ENCODE results near the gene DPF3. TPM values are rescaled to one million over a fixed set of nuclear protein-coding genes. Genes with fewer than 3 reads are reported as not detected.

Gene DPF3
- total RNA-seq, 1 donor from 2014 or later = 2.7 TPM

DNA sequence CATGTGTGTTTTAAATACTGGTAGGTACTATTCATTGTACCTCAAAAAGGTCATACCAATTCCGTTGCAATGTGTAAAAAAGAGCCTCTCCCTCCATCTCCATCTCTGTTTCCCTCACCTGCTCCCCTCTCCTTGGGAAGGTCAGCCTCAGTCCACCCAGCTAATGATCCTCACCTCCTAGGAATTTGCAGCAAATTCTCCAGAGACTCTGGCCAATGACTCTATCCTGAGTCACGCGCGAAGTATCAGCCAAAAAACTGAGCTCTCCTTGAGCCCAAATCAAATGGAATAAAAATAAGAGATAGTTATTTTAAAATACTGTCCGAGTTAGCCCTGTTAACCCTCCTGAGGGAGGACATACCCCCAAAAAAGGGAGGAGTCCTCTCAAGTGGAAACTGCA is 148.4 kb downstream of the DPF3 start:
- intact Hi-C loops (cut with micrococcal nuclease) = no loop called here

DNA sequence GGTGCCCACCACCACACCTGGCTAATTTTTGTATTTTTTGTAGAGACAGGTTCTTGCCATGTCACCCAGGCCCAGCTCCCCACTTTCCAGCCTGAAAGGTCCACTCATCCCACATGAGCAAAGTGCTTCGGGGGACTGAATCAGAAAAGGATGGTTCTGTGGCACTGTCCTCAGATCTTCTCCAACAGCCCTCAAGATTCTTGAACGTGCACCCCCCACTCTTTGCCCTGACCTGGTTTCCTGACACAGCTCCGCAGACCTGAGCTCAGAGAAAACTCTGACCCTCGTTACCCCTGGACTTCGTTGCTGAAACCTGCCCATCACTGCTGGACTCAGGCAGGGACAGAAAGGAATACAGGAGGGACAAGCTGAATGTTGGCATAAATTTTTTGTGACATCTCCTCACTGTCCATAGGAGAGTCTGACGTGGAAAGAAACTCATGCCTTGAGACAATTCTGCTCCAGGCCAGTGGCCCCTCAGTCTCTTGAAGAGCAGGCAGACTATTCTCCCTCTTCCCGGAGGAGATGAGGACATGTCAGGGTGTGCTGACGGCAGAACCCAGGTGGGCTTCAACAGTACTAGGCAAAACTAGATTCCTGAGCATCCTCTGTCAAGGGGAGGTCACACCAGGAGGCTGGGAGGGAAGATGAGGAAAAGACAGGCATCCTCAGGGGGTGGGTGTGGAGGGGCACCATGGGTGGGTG is 149.3 kb downstream of the DPF3 start:
- intact Hi-C loops (cut with micrococcal nuclease) = no loop called here

GRCh38 chr14:72743626-72744025 is 150.3 kb downstream of the DPF3 start:
- intact Hi-C loops (cut with micrococcal nuclease) = no loop called here

GRCh38 chr14:72742838-72743195 is 151.1 kb downstream of the DPF3 start:
- intact Hi-C loops (cut with micrococcal nuclease) = no loop called here

DNA sequence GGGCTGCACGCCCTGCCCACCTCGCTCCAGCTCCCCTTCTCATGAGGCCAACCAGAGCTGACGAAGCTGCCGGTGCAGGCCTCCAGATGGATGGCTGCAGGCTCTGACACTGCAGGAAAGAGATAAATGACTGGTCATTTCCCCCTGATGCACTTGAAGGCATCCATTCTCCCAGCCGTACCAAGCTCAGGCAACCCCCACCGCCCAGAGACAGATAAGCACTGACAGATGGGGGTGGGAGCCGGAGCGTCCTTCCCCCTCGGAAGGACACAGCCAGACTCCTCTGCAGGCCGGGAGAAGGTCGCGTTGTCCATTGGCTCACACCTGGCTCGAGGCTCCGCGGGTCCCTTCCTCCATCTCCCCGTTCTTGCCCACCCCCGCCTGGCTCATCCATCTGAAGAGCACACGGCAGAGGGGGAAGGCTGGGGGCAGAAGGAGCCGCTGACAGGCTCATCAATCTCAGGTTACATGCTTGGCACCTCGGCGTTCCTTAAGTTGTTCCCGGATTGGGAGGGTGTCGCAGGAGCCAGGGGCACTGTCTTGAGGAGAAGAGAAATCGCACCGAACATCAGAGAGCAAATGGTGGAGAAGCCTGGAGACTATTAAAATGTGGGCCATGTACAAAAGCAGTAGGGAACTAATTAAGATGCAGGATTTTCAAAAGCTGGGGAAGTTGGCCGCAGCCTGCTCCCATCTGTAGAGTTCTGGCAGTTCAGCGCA is 151.6 kb downstream of the DPF3 start:
- intact Hi-C loops (cut with micrococcal nuclease) = no loop called here

DNA sequence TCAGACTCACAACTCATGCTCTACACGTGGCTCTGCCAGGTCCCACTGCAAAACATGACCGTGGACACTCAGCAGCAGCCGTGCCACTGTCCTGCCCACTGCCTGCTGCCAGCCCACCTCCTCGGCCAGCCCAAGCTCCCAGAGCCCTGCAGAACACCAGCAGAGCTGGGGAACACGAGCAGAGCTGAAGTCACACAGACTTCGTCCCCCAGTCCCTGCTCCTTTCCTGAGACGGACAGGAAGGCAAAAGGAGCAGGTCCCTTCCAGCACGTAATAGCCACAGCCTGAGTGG is 152.1 kb downstream of the DPF3 start:
- intact Hi-C loops (cut with micrococcal nuclease) = no loop called here

DNA sequence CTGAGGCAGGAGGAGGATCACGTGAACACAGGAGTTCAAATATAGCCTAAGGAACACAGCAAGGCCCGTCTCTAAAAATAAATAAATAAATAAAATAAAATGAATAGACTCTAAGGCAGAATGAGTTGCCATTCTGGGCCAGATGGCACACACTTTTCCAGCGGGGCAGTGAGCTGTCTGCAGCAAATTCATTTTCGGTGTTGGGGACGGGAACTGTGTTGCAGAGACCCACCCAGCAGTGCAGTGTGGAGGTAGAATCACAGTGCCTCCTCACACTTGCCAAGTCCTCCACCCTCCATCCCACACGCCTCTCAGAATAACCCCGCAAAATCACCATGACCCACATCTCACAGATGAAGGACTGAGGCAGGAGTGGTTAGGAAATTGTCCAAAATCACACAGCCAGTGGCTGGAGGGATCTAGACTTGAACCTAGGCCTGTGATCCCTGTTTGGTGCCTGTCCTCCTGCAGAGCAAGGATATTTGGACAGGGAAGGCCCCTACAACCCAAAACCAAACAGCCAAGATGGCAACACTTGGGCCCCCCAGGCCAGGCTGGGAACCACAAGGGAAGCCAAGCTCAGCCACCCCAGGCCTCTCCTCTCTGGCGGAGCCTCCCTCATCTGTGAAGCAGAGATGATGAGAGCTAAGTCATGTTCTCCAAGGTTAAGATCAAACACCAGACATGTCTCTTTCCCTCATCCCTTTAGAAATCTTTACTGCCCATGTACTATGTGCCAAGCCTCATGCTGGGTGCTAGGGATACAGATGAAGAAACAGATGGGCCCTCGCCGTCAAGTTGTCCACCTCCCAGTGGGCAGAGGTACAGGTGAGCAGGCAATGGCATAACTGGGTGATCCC is 152.7 kb downstream of the DPF3 start:
- intact Hi-C loops (cut with micrococcal nuclease) = no loop called here

- intact Hi-C loops (cut with micrococcal nuclease) = no loop called here
These were observed 153.4 kb downstream of the DPF3 start for GRCh38 chr14:72740504-72740961.

GRCh38 chr14:72739446-72740405 is 154.2 kb downstream of the DPF3 start:
- intact Hi-C loops (cut with micrococcal nuclease) = loop anchor here (10.0 kb wide), 1 partner anchor 155 kb away; the partner anchor contains the start of gene DPF3

DNA sequence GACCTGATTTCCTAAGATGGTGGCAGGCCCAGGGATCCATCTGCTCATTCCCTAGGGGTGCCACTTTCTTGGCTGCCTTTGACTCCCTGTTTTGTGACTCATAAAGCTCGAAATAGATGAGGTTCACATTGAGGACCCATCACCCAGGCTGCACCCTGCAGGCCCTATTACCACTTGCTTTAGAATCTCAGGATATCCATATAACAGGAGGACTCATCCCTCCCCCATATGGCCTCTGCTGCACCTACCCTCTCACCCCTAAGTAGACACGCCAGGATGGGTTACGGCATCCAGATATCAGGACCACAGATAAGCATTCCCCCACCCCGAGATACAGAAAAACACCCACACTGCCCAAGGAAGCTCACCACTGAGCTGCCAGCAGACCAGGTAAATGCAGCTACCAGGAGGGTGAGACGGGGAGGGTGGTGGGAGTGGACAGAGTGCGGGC is 155.7 kb downstream of the DPF3 start:
- intact Hi-C loops (cut with micrococcal nuclease) = loop anchor here (10.0 kb wide), 1 partner anchor 157 kb away; the partner anchor contains the start of gene DPF3

DNA sequence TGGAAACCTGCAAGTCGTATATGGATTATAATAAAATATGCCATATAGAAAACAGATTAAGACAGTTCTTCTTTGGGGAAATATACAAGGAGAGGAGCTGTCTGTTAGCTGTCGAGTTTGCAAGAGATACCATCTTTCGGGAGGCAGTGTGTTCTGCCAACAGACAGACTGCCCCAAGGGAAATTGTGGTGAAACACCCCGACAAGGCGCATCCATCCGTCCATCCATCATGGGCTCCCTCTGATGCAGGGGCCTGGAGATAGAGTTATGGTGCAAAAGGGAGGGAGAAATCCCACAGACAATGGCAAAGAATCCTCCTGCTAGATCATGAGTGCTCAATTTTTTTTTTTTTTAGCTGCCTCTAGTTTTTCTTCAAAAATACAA is 156.3 kb downstream of the DPF3 start:
- intact Hi-C loops (cut with micrococcal nuclease) = loop anchor here (10.0 kb wide), 1 partner anchor 157 kb away; the partner anchor contains the start of gene DPF3

- intact Hi-C loops (cut with micrococcal nuclease) = loop anchor here (10.0 kb wide), 1 partner anchor 158 kb away; the partner anchor contains the start of gene DPF3
These were observed 156.9 kb downstream of the DPF3 start for GRCh38 chr14:72736786-72737559.

DNA sequence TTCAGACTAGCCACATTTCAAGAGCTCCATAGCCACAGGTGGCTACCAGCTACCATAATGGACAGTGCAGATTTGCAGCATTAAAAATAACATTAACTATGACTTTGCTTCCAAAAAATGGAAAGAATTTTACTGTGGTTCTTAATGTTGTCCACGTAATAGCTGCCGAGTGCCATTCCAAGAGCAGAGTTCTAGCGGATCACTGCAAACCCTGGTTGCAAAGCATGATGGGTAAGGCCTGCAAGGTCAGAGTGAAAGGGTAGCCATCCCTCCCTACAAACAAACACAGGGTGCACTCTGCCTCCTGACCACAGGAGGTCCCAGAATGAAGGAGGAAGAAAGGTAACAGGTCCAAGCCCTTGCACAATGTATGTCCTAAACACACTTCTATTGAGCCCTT is 157.6 kb downstream of the DPF3 start:
- intact Hi-C loops (cut with micrococcal nuclease) = loop anchor here (10.0 kb wide), 1 partner anchor 158 kb away; the partner anchor contains the start of gene DPF3

GRCh38 chr14:72732022-72732780 is 161.7 kb downstream of the DPF3 start:
- intact Hi-C loops (cut with micrococcal nuclease) = loop anchor here (10.0 kb wide), 1 partner anchor 163 kb away; the partner anchor contains the start of gene DPF3

- intact Hi-C loops (cut with micrococcal nuclease) = loop anchor here (10.0 kb wide), 1 partner anchor 163 kb away; the partner anchor contains the start of gene DPF3
These were observed 162.5 kb downstream of the DPF3 start for GRCh38 chr14:72731252-72732020.

DNA sequence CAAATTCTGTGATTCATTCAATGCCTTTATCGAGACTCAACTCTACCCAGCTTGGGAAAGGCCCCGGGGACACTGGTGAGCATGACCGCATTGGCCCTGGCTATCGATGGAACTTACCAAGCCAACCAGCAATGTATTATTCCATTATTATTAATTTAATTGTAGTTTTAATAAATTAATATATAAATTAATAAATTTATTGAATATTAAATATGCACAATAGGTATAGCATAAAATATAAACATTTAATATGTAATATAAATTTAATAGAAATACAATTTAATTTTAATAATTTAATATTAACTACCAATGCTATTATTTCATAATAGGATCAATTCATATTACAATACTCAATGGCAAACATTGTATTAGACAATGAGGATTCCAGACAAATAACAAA is 163.4 kb downstream of the DPF3 start:
- intact Hi-C loops (cut with micrococcal nuclease) = loop anchor here (10.0 kb wide), 1 partner anchor 164 kb away; the partner anchor contains the start of gene DPF3

DNA sequence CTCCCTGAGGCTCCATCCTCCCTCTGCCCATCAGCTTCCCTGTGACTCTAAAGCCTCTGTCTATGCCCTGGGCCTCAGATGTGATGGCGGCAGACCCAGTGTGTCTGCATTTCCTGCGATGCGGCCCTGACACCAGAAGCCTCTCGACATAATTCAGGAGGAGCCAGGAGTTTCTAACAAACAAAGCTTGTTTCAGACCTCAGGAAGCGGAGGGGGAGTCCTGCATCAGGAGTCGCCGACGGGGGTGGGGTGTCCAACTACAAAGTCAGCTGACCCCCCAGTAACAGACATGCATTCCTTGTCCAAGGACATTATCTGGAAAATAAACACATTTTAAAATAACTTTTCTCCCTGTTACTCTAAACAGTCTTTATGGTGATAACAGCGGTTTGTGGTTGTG is 167.5 kb downstream of the DPF3 start:
- intact Hi-C loops (cut with micrococcal nuclease) = loop anchor here (10.0 kb wide), 1 partner anchor 212 kb away; no protein-coding TSS in a partner anchor
